GM12801 (cell line): ENCODE data around the gene GPR75.

Source experiments
- CTCF ChIP-seq: IDR thresholded peaks from one replicate; pipeline ENCODE4 v1.5.1; 2011; ENCODE audit warnings: control low read depth; ENCODE audit not compliant: insufficient read length; ENCODE audit errors: extremely low read depth

GPR75 gene

GRCh38 chr2:53867169-53867568, 7.4 kb upstream of the GPR75 start:
- TF ChIP-seq CTCF, result no peak

GRCh38 chr2:53865962-53866361, 6.2 kb upstream of the GPR75 start:
- TF ChIP-seq CTCF, result no peak

- no peak for TF ChIP-seq CTCF
Measured at GRCh38 chr2:53865264-53865663, 5.5 kb upstream of the GPR75 start.

- no peak for TF ChIP-seq CTCF
Measured at GRCh38 chr2:53863538-53864227, 3.9 kb upstream of the GPR75 start.

- no peak for TF ChIP-seq CTCF
Measured at GRCh38 chr2:53861824-53862223, 2.1 kb upstream of the GPR75 start.

DNA sequence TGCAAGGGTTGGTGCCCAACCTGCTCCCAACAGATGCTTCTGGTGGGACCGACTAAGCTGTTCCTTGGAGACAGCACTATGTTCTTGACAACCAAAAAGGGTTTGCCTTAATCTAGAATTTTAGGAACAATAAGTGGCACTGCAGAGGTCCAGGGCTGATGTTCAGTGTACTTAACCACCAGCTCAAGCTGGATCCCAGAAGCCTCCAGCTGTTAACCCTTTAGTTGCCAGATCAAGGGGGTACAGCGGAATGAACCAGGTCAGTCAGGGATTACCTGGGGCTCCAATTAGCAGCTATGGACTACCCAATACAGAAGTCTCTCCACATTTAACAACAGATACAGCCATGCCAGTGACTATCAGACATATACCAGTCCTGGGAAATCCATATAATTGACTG, 3.5 kb downstream of the GPR75 start:
- TF ChIP-seq CTCF, result no peak

GRCh38 chr2:53854678-53855077, 5.1 kb downstream of the GPR75 start:
- TF ChIP-seq CTCF, result no peak
